GM12878 (cell line): Measurements from ENCODE around the gene PGK2. TPM values are rescaled to one million over a fixed set of nuclear protein-coding genes. Genes with fewer than 3 reads are reported as not detected.

ENCODE experiments used
- E4F1 ChIP-seq: fragments of 450-650 bp; IDR thresholded peaks from 2 replicates; pipeline ENCODE4 v1.6.1; 2018; ENCODE audit warnings: borderline replicate concordance, mild to moderate bottlenecking; ENCODE audit not compliant: partially characterized antibody
- GATAD2B ChIP-seq: fragments of 450-650 bp; conservative IDR thresholded peaks from 2 replicates; pipeline ENCODE4 v1.6.1; 2017; ENCODE audit warnings: low read depth, mild to moderate bottlenecking, moderate library complexity
- KLF5 ChIP-seq: fragments of 450-650 bp; IDR thresholded peaks from 2 replicates; pipeline ENCODE4 v1.6.1; 2014; ENCODE audit warnings: mild to moderate bottlenecking; ENCODE audit not compliant: partially characterized antibody
- MEF2A ChIP-seq: IDR thresholded peaks from 2 replicates; pipeline ENCODE4 v1.6.1; 2011; ENCODE audit warnings: low read depth, mild to moderate bottlenecking, low read length, moderate library complexity; ENCODE audit not compliant: insufficient read depth
- MYC ChIP-seq: IDR thresholded peaks from 2 replicates; pipeline ENCODE4 v1.6.1; 2011; ENCODE audit warnings: mild to moderate bottlenecking, low read length, moderate library complexity, inconsistent platforms; ENCODE audit not compliant: insufficient read depth, insufficient replicate concordance, insufficient read length, severe bottlenecking
- NFYB ChIP-seq: IDR thresholded peaks from 2 replicates; pipeline ENCODE4 v1.6.1; 2011; ENCODE audit warnings: low read depth, mild to moderate bottlenecking, low read length, improper control_type of control experiment, moderate library complexity; ENCODE audit not compliant: insufficient read depth
- RAD51 ChIP-seq: fragments of 450-650 bp; IDR thresholded peaks from 2 replicates; pipeline ENCODE4 v1.6.1; 2016; ENCODE audit warnings: moderate library complexity, mild to moderate bottlenecking, inconsistent platforms
- SPI1 ChIP-seq: IDR thresholded peaks from 2 replicates; pipeline ENCODE4 v1.6.1; 2011; ENCODE audit warnings: low read depth, mild to moderate bottlenecking, low read length, moderate library complexity, borderline replicate concordance; ENCODE audit not compliant: insufficient read depth
- ZBTB4 ChIP-seq: fragments of 450-650 bp; formaldehyde crosslinking; IDR thresholded peaks from 2 replicates; pipeline ENCODE4 v1.4.0; 2022; ENCODE audit warnings: mild to moderate bottlenecking, moderate library complexity
- polyA plus RNA-seq, 11 experiments: library from polyadenylated mRNA; depleted of rRNA in 4 of 11; unstranded in 6 of 11; stranded (reverse) in 5 of 11; fragments of >200 nt; fragmentation: Nextera tagmentation in 4 of 11; fragmentation: Illumina TruSeq in 1 of 11; extraction: Ambion mirVana in 4 of 11; extraction: Trizol in 1 of 11; gene quantifications; 1 replicate in 1 of 11; 2 replicates in 10 of 11; pipeline versions ENCODE4 v1.2.1 to v1.2.3, GENCODE V29; 2011 to 2016; ENCODE audit warnings: inconsistent platforms in 2 of 11, missing spikeins in 2 of 11, low read depth in 1 of 11
- total RNA-seq, 4 experiments: library from RNA; depleted of rRNA in 3 of 4; stranded (reverse); fragments of >200 nt in 3 of 4; fragmentation: Illumina TruSeq in 1 of 4; extraction: Trizol in 1 of 4; gene quantifications; 2 replicates each; pipeline versions ENCODE4 v1.2.1 to v1.2.3, GENCODE V29; 2013 to 2021

PGK2 gene
- total and polyA plus RNA-seq, 10 of the 15 experiments (the other 5 are each of a cell fraction or from before 2014, with no cell fraction given): not detected

- TF ChIP-seq MEF2A (no peak), KLF5 (no peak), MYC (no peak), SPI1 (no peak), E4F1 (no peak), GATAD2B (no peak), NFYB (no peak), RAD51 (no peak), ZBTB4 (CRISPR knock-in tag) (no peak)
- TF ChIP-seq, all 136 proteins: peak for 0
Measured at GRCh38 chr6:49782293-49782692, 4.8 kb downstream of the PGK2 start (continued).
